Activated CD8-positive, alpha-beta T cell treated with anti-CD3 and anti-CD28 coated beads for 36 hours (primary cell): Measurements from ENCODE around the gene ASB6. TPM values are rescaled to one million over a fixed set of nuclear protein-coding genes. Genes with fewer than 3 reads are reported as not detected.

Experiments
- ATAC-seq: fragments of 200-7000 bp; cut with Tn5 transposase; one replicate; pipeline ENCODE4 v1.10.0; 2021; ENCODE audit warnings: mild to moderate bottlenecking, moderate library complexity
- CTCF ChIA-PET: fragments of 350-600 bp; sonication (Branson Sonifier 250); formaldehyde crosslinking; loops from one replicate; lab custom pipeline; 2021; ENCODE audit warnings: antibody characterized with exemption; lab: Charles Lee
- POLR2A ChIA-PET: fragments of 350-600 bp; sonication (Branson Sonifier 250); formaldehyde crosslinking; loops from one replicate; lab custom pipeline; 2021; ENCODE audit warnings: antibody characterized with exemption; lab: Charles Lee
- DNase-seq: peaks from one replicate; pipeline ENCODE4 v3.0.0-alpha.2; 2020
- H3K27ac Mint-ChIP-seq: one replicate; pipeline ENCODE4 v1.8.0; 2021; ENCODE audit warnings: mild to moderate bottlenecking, mixed read lengths
- H3K27me3 Mint-ChIP-seq: one replicate; pipeline ENCODE4 v1.8.0; 2021; ENCODE audit warnings: mixed read lengths
- H3K36me3 Mint-ChIP-seq: one replicate; pipeline ENCODE4 v1.8.0; 2021; ENCODE audit warnings: low read depth, mixed read lengths
- H3K4me1 Mint-ChIP-seq: one replicate; pipeline ENCODE4 v1.8.0; 2021; ENCODE audit warnings: low read depth, mixed read lengths
- H3K4me3 Mint-ChIP-seq: one replicate; pipeline ENCODE4 v1.8.0; 2021; ENCODE audit warnings: mild to moderate bottlenecking, moderate library complexity, mixed read lengths
- H3K9me3 Mint-ChIP-seq: one replicate; pipeline ENCODE4 v1.8.0; 2021; ENCODE audit warnings: mixed read lengths
- intact Hi-C: fragments of 100-400 bp; cut with micrococcal nuclease; formaldehyde crosslinking; loops from one replicate; pipeline ENCODE4 v1.10.0; 2022
- total RNA-seq, 2 experiments: library from RNA; stranded (reverse); gene quantifications; one replicate each; pipeline ENCODE4 v1.2.3, GENCODE V29; 2021
- TF ChIP-seq, protein P1 (sequence below): fragments of 200-600 bp; IDR thresholded peaks from one replicate; pipeline ENCODE4 v1.8.0; 2022; ENCODE audit warnings: antibody characterized with exemption, mild to moderate bottlenecking

The ASB6 gene
- total RNA-seq, 2 experiments from 2014 or later: 16.6 TPM

GRCh38 chr9:129623331-129623730 is 18.6 kb downstream of the ASB6 start:
- TF ChIP-seq, protein P1, sequence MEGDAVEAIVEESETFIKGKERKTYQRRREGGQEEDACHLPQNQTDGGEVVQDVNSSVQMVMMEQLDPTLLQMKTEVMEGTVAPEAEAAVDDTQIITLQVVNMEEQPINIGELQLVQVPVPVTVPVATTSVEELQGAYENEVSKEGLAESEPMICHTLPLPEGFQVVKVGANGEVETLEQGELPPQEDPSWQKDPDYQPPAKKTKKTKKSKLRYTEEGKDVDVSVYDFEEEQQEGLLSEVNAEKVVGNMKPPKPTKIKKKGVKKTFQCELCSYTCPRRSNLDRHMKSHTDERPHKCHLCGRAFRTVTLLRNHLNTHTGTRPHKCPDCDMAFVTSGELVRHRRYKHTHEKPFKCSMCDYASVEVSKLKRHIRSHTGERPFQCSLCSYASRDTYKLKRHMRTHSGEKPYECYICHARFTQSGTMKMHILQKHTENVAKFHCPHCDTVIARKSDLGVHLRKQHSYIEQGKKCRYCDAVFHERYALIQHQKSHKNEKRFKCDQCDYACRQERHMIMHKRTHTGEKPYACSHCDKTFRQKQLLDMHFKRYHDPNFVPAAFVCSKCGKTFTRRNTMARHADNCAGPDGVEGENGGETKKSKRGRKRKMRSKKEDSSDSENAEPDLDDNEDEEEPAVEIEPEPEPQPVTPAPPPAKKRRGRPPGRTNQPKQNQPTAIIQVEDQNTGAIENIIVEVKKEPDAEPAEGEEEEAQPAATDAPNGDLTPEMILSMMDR: no peak
- no peak for ATAC-seq
- POLR2A ChIA-PET: interaction anchor here (0.6 kb wide), 1 partner anchor 103 kb away, joined by 3 read pairs; no protein-coding TSS in a partner anchor
- Mint-ChIP-seq H3K4me3 (no peak overlapping the region), H3K36me3 (peaks cover 11% of the 10 kb centered on the region), H3K27me3 (peaks cover 19% of the 10 kb centered on the region), H3K27ac (no peak overlapping the region), H3K4me1 (peaks cover 32% of the 10 kb centered on the region), H3K9me3 (peaks cover 1% of the 10 kb centered on the region)
- CTCF ChIA-PET: interaction anchor here (1.0 to 10.1 kb wide), 10 partner anchors 9 to 493 kb away, joined by 3 to 131 read pairs (median 6); no protein-coding TSS in a partner anchor
- intact Hi-C loops: no loop called here
- no peak for DNase-seq

DNA sequence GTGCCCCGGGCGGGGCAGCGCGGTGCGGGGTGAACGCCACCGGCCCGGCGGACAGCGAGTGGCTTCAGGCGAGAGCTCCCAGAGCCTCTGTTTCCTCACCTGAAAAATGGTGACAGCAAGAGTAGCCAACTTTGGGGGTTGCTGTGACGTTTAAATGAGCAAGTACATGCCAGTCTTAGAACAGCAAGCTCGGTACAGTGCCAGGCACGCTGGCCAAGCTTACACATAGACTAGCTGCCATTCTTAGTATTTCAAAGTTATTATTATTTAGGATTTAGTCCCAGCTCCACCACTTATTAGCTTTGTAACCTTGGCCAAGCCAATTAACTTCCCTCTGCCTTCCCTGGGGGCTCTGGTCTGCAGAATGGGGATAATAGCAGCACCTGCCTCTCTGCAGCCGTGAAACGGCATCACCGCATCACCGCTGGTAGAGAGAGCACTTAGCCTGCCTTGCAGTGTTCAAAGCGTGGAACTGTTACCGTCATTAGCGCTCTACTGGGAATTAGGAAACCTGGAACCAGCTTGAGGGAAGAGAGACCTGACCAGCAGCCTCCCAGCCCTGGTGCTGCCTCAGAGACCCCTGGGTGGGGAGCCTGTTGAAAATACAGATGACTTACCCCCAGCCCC is 21.2 kb downstream of the ASB6 start, which contains the start of gene C9orf50:
TSS of gene C9orf50 (minus strand) at position 433 of the 627 bp plus-strand sequence. CDS start 527 bp downstream, outside the sequence.
- Mint-ChIP-seq H3K27ac (no peak within 1 kb of the TSS), H3K9me3 (peaks cover 2% of the 10 kb centered on the region), H3K4me1 (peaks cover 17% of the 10 kb centered on the region), H3K4me3 (peak within 1 kb of the TSS; percentile 27), H3K36me3 (no peaks in the 10 kb centered on the region), H3K27me3 (peaks cover 19% of the 10 kb centered on the region)
- intact Hi-C loops: no loop called here
- ATAC-seq (no peak), DNase-seq (no peak)
- TF ChIP-seq, protein P1: no peak
- ChIA-PET CTCF (interaction anchor here (0.9 to 10.1 kb wide), 8 partner anchors 9 to 591 kb away, joined by 3 to 131 read pairs (median 6); partner anchors contain the start of gene ASB6), POLR2A (interaction anchor here (0.6 to 1.5 kb wide), 7 partner anchors 9 to 497 kb away, joined by 3 to 4 read pairs (median 3); no protein-coding TSS in a partner anchor)

- intact Hi-C loops: loop anchor here (10.0 kb wide), 1 partner anchor 445 kb away; the partner anchor contains the start of gene IER5L
- no peak overlapping the region for H3K4me3 Mint-ChIP-seq
- POLR2A ChIA-PET: interaction anchor here (0.6 to 1.5 kb wide), 6 partner anchors 9 to 489 kb away, joined by 3 to 6 read pairs (median 3); partner anchors contain the start of gene IER5L
- no peak overlapping the region for H3K27ac Mint-ChIP-seq
- TF ChIP-seq, protein P1: peak; percentile 29
- CTCF ChIA-PET: interaction anchor here (0.9 to 10.1 kb wide), 7 partner anchors 9 to 590 kb away, joined by 3 to 131 read pairs (median 8); partner anchors contain the start of gene ASB6
- peaks cover 2% of the 10 kb centered on the region for H3K9me3 Mint-ChIP-seq
- H3K4me1 Mint-ChIP-seq: peaks cover 13% of the 10 kb centered on the region
- H3K27me3 Mint-ChIP-seq: peaks cover 19% of the 10 kb centered on the region
- DNase-seq: no peak
- no peaks in the 10 kb centered on the region for H3K36me3 Mint-ChIP-seq
- peak; percentile 12 for ATAC-seq
Observed at GRCh38 chr9:129619787-129620668, 21.9 kb downstream of the ASB6 start.

DNA sequence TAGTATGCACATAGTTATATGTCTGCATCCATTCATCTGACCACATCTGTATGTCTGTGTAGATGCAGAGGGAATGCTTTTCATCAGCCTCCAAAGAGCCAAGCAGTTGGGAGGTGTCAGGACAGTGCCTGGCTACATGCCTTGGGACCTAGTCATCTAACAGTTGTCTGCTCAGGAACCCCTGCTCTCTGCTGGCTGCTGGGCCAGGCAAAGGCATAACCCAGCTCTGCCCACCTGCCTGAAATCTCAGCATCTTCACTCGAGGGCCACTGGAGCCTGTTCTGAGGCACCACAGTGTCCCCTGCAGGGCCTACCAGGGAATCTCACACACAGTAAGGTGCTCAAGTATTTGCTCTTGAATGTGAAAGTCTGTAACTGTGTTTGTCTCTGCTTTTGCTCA is 24.8 kb downstream of the ASB6 start:
- ChIA-PET POLR2A (interaction anchor here (0.6 to 1.3 kb wide), 3 partner anchors 11 to 483 kb away, joined by 3 read pairs; no protein-coding TSS in a partner anchor), CTCF (no interaction called here)
- no peaks in the 10 kb centered on the region for H3K36me3 Mint-ChIP-seq
- H3K4me3 Mint-ChIP-seq: no peak overlapping the region
- no peak overlapping the region for H3K27ac Mint-ChIP-seq
- H3K4me1 Mint-ChIP-seq: peaks cover 4% of the 10 kb centered on the region
- peaks cover 19% of the 10 kb centered on the region for H3K27me3 Mint-ChIP-seq
- intact Hi-C loops: loop anchor here (10.0 kb wide), 1 partner anchor 442 kb away; the partner anchor contains the start of gene IER5L
- ATAC-seq (peak; percentile 63), DNase-seq (peak; percentile 50)
- TF ChIP-seq, protein P1: peak; percentile 46
- peaks cover 2% of the 10 kb centered on the region for H3K9me3 Mint-ChIP-seq
